DMS153 treated with DMSO at 0.1 percent for 48 hours (cell line): Measurements from ENCODE around the gene RNASE13.
A peak's percentile ranks its signal among the peaks of the same experiment; 100 is the strongest.

Source experiments
- DNase-seq: peaks from one replicate; lab custom pipeline; 2025; ENCODE audit not compliant: unreplicated experiment; lab: John Stamatoyannopoulos, UW

RNASE13 gene

GRCh38 chr14:21066882-21067502, 32.4 kb upstream of the RNASE13 start:
- DNase-seq, result peak; percentile 14

GRCh38 chr14:21063479-21063878, 28.9 kb upstream of the RNASE13 start:
- DNase-seq, result no peak

- no peak for DNase-seq
Observed at GRCh38 chr14:21061347-21061668, 26.7 kb upstream of the RNASE13 start.

GRCh38 chr14:21060614-21061346, 26.2 kb upstream of the RNASE13 start:
- DNase-seq, result no peak

GRCh38 chr14:21059842-21060613, 25.4 kb upstream of the RNASE13 start:
- DNase-seq, result no peak

- DNase-seq, result no peak
Observed at GRCh38 chr14:21058903-21059302, 24.3 kb upstream of the RNASE13 start.

GRCh38 chr14:21057803-21058675, 23.4 kb upstream of the RNASE13 start, which contains the start of gene RNASE8:
TSS of gene RNASE8 (plus strand) at chr14:21057822. CDS start at chr14:21057893, 71 bp downstream.
- DNase-seq, result no peak

- no peak for DNase-seq
Observed at GRCh38 chr14:21056520-21057163, 22.0 kb upstream of the RNASE13 start.

GRCh38 chr14:21055432-21056117, 21.0 kb upstream of the RNASE13 start:
- DNase-seq, result no peak

GRCh38 chr14:21054768-21055145, 20.1 kb upstream of the RNASE13 start:
- DNase-seq, result no peak

GRCh38 chr14:21054123-21054767, 19.6 kb upstream of the RNASE13 start:
- DNase-seq, result no peak

- DNase-seq, result no peak
Observed at GRCh38 chr14:21053184-21054122, 18.8 kb upstream of the RNASE13 start.

- no peak for DNase-seq
Observed at GRCh38 chr14:21050597-21050996, 16.0 kb upstream of the RNASE13 start.

- DNase-seq, result no peak
Observed at GRCh38 chr14:21049271-21049673, 14.7 kb upstream of the RNASE13 start.

- DNase-seq, result no peak
Observed at GRCh38 chr14:21048638-21049037, 14.0 kb upstream of the RNASE13 start.

- no peak for DNase-seq
Observed at GRCh38 chr14:21047378-21047781, 12.8 kb upstream of the RNASE13 start.

GRCh38 chr14:21043974-21044618, 9.5 kb upstream of the RNASE13 start:
- DNase-seq, result peak; percentile 9

GRCh38 chr14:21043387-21043973, 8.9 kb upstream of the RNASE13 start:
- DNase-seq, result no peak
